Right lobe of liver (tissue), 6 donors: Measurements from ENCODE around the gene B4GALT2. TPM values are rescaled to one million over a fixed set of nuclear protein-coding genes. Genes with fewer than 3 reads are reported as not detected.

Source experiments
- ATAC-seq, 4 donors: fragments of 200-7000 bp; cut with Tn5 transposase; one replicate each; pipeline ENCODE4 v1.9.1; 2020; ENCODE audit warnings: mild to moderate bottlenecking in 4 of 4, moderate library complexity in 4 of 4
- DNase-seq, 3 donors: peaks; one replicate each; pipeline ENCODE4 v3.0.0-alpha.2; 2020
- H3K27ac ChIP-seq, 3 donors: fragments of 200-600 bp; one replicate each; pipeline ENCODE4 v1.8.0; 2022
- H3K27me3 ChIP-seq, 2 donors: fragments of 200-600 bp; one replicate each; pipeline ENCODE4 v1.8.0; 2022
- H3K36me3 ChIP-seq, 4 donors: fragments of 200-600 bp; sonication (generic) in 1 of 4; one replicate each; pipeline versions ENCODE4 v1.5.1 to v1.8.0; 2017 to 2022; ENCODE audit warnings: control low read depth in 1 of 4
- H3K4me1 ChIP-seq, 4 donors: fragments of 200-600 bp; sonication (generic) in 1 of 4; one replicate each; pipeline versions ENCODE4 v1.5.1 to v1.8.0; 2017 to 2022; ENCODE audit warnings: control low read depth in 1 of 4
- H3K4me3 ChIP-seq, 3 donors: fragments of 200-600 bp; one replicate each; pipeline ENCODE4 v1.8.0; 2022
- H3K9me3 ChIP-seq, 4 donors: fragments of 200-600 bp; sonication (generic) in 1 of 4; one replicate each; pipeline versions ENCODE4 v1.5.1 to v1.8.0; 2017 to 2022; ENCODE audit warnings: control low read depth in 1 of 4
- POLR2A ChIP-seq: fragments of 450-650 bp; IDR thresholded peaks from one replicate; pipeline ENCODE4 v1.6.1; 2017; ENCODE audit warnings: antibody characterized with exemption, mild to moderate bottlenecking
- WGBS: methylation state at CpG from one replicate; pipeline ENCODE4 v1.1.6; 2018; ENCODE audit warnings: low coverage, low lambda C conversion rate; ENCODE audit not compliant: insufficient coverage; ENCODE audit errors: missing lambda C conversion rate; 5-methylcytosine and 5-hydroxymethylcytosine counted together
- intact Hi-C, 2 donors: fragments of 100-400 bp; cut with DNase I; formaldehyde crosslinking; loops; one replicate each; pipeline versions ENCODE4 v1.11.2 to v1.14.1; 2022
- total RNA-seq, 6 experiments: library from RNA; depleted of rRNA in 2 of 6; stranded (reverse); fragments of >200 nt in 2 of 6; fragmentation: NEBNext Ultra II Directional in 3 of 6; extraction: Animal tissue kit (Norgen Biotek cat#: 25700) in 3 of 6; gene quantifications; one replicate each; pipeline versions ENCODE4 v1.1.0 to v1.2.4, GENCODE V29; 2016 to 2023
- TF ChIP-seq, protein P1 (sequence below), 4 donors: fragments of 200-600 bp in 3 of 4; fragments of 450-650 bp in 1 of 4; IDR thresholded peaks; one replicate each; pipeline versions ENCODE4 v1.5.1 to v1.8.0; 2016 to 2022; ENCODE audit warnings: antibody characterized with exemption in 4 of 4, mild to moderate bottlenecking in 2 of 4
- donor health status: DM: no; HTN: yes; CAD: no.
- donor health status: DM: no; HTN: no; CAD: no.
- donor health status: DM: no; HTN: no; CAD: no.
- donor health status: DM: no; HTN: yes; CAD: no.
- donor health status: DM: no; HTN: yes; CAD: no.

Gene B4GALT2
- total RNA-seq, 6 experiments from 2014 or later = 13.4 to 49.5 (median 18.5) TPM

GRCh38 chr1:44012404-44012803 lies 33.4 kb downstream of the B4GALT2 start:
- TF ChIP-seq, protein P1, sequence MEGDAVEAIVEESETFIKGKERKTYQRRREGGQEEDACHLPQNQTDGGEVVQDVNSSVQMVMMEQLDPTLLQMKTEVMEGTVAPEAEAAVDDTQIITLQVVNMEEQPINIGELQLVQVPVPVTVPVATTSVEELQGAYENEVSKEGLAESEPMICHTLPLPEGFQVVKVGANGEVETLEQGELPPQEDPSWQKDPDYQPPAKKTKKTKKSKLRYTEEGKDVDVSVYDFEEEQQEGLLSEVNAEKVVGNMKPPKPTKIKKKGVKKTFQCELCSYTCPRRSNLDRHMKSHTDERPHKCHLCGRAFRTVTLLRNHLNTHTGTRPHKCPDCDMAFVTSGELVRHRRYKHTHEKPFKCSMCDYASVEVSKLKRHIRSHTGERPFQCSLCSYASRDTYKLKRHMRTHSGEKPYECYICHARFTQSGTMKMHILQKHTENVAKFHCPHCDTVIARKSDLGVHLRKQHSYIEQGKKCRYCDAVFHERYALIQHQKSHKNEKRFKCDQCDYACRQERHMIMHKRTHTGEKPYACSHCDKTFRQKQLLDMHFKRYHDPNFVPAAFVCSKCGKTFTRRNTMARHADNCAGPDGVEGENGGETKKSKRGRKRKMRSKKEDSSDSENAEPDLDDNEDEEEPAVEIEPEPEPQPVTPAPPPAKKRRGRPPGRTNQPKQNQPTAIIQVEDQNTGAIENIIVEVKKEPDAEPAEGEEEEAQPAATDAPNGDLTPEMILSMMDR (IDR thresholded peaks at IDR 0.05) = no peak
- no peak for TF ChIP-seq POLR2A
- ATAC-seq (no peak), DNase-seq (no peak)
- Histone ChIP-seq H3K9me3 (no peaks in the 10 kb centered on the region), H3K36me3 (no peaks in the 10 kb centered on the region), H3K27me3 (no peaks in the 10 kb centered on the region), H3K4me3 (no peak overlapping the region), H3K4me1 (no peaks in the 10 kb centered on the region), H3K27ac (no peak overlapping the region)
- intact Hi-C loops = no loop called here
- 57% methylated on average over 1 of the region's 2 CpGs for WGBS

DNA sequence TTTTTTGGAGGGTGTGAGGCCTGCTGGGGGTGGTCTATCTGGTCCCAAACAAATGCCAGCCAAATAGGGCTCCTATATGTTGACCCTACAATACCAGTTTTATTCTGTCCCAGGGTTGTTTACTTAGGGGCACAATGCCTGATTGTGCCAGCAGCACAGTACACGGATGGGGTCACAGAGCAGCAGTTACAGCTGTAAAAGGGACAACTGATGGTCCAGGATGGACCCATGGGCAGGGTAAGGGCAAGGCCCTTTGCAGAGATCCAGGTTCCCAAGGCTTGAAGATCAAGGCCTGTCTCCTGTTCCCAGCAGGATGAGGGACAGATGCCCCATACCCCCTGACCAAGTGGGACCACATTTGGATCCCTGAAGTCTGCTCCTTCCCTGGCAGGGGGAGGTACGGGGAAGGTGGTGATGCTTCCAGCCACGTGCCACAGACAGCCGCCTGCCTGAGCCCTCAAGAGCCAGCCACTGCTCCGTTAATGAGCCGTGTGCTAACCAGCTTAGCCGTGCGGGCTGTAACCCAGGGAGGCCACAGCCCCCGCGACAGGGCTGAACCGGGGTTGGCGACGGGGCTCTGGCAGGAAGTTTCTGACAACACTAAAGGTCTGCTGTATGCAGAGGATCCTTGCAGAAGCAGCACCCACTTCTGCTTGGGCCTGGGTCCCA lies 34.1 kb downstream of the B4GALT2 start:
- 40% methylated on average over 1 of the region's 13 CpGs for WGBS
- intact Hi-C loops = no loop called here
- TF ChIP-seq, protein P1 (IDR thresholded peaks at IDR 0.05) = no peak
- no peak for TF ChIP-seq POLR2A
- no peaks in the 10 kb centered on the region for H3K27me3 ChIP-seq
- DNase-seq (no peak), ATAC-seq (no peak)
- no peaks in the 10 kb centered on the region for H3K4me1 ChIP-seq
- no peak overlapping the region for H3K27ac ChIP-seq
- H3K4me3 ChIP-seq = no peak overlapping the region
- H3K9me3 ChIP-seq = no peaks in the 10 kb centered on the region
- no peaks in the 10 kb centered on the region for H3K36me3 ChIP-seq

DNA sequence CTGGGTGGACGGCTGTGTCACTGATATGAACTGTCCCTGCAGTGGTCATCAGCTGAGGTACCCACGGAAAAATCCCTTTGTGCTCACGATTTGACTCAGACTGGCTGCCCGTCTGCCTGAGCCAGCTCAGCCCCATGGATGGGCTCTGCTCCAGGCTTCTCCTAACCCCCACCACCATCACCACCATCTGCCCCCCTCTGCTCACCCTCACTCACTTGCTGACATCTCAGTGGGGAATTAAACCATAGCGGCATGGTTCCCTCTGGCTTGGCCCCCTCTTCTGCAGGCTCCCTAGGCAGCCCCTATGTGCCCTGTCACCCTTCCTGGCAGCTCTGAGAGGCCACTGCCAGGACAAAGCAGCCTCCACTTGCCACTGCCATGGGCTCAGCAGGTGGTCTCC lies 34.9 kb downstream of the B4GALT2 start:
- H3K36me3 ChIP-seq = no peaks in the 10 kb centered on the region
- H3K4me1 ChIP-seq = no peaks in the 10 kb centered on the region
- intact Hi-C loops = no loop called here
- no peak for ATAC-seq
- H3K9me3 ChIP-seq = no peaks in the 10 kb centered on the region
- TF ChIP-seq, protein P1 (IDR thresholded peaks at IDR 0.05) = no peak
- TF ChIP-seq POLR2A = no peak
- H3K4me3 ChIP-seq = no peak overlapping the region
- H3K27ac ChIP-seq = no peak overlapping the region
- DNase-seq = no peak
- no peaks in the 10 kb centered on the region for H3K27me3 ChIP-seq
- WGBS = 92% methylated on average over 5 of the region's 5 CpGs

GRCh38 chr1:44014365-44015104 lies 35.5 kb downstream of the B4GALT2 start:
- 25% methylated on average over 4 of the region's 8 CpGs for WGBS
- no peak for ATAC-seq
- intact Hi-C loops = no loop called here

More at GRCh38 chr1:44014365-44015104, 35.5 kb downstream of the B4GALT2 start:
- H3K36me3 ChIP-seq = no peaks in the 10 kb centered on the region
- H3K4me3 ChIP-seq = no peak overlapping the region
- no peaks in the 10 kb centered on the region for H3K4me1 ChIP-seq
- TF ChIP-seq POLR2A = no peak
- TF ChIP-seq, protein P1 (IDR thresholded peaks at IDR 0.05) = no peak
- H3K27ac ChIP-seq = no peak overlapping the region
- no peaks in the 10 kb centered on the region for H3K27me3 ChIP-seq
- no peak for DNase-seq
- no peaks in the 10 kb centered on the region for H3K9me3 ChIP-seq
